WI38 (cell line): ENCODE results near the gene CLSTN2.

Source experiments
- H3K4me3 ChIP-seq: 2 replicates; pipeline ENCODE4 v1.5.1; 2011; ENCODE audit warnings: low read depth, mild to moderate bottlenecking, control low read depth, low read length
- CTCF ChIP-seq: IDR thresholded peaks from 2 replicates; pipeline ENCODE4 v1.5.1; 2012; ENCODE audit warnings: low read depth, mild to moderate bottlenecking, control low read depth, low read length

CLSTN2 gene

GRCh38 chr3:140007081-140007480 lies 72.1 kb downstream of the CLSTN2 start:
- H3K4me3 ChIP-seq = no peak overlapping the region
- TF ChIP-seq CTCF = no peak

- H3K4me3 ChIP-seq = no peak overlapping the region
- TF ChIP-seq CTCF = no peak
These were observed 73.2 kb downstream of the CLSTN2 start for GRCh38 chr3:140007911-140008869.

GRCh38 chr3:140010391-140010790 lies 75.4 kb downstream of the CLSTN2 start:
- no peak for TF ChIP-seq CTCF
- no peak overlapping the region for H3K4me3 ChIP-seq

GRCh38 chr3:140011086-140011485 lies 76.1 kb downstream of the CLSTN2 start:
- no peak for TF ChIP-seq CTCF
- no peak overlapping the region for H3K4me3 ChIP-seq

- no peak for TF ChIP-seq CTCF
- H3K4me3 ChIP-seq = no peak overlapping the region
These were observed 76.8 kb downstream of the CLSTN2 start for GRCh38 chr3:140011611-140012277.

GRCh38 chr3:140013220-140013619 lies 78.2 kb downstream of the CLSTN2 start:
- no peak for TF ChIP-seq CTCF
- no peak overlapping the region for H3K4me3 ChIP-seq
